ENCODE measurements around the gene LSS. TPM values are rescaled to one million over a fixed set of nuclear protein-coding genes. Genes with fewer than 3 reads are reported as not detected.
A peak's percentile ranks its signal among the peaks of the same experiment; 100 is the strongest.
"Not testable (repeated sequence)": the region's sequence is repeated elsewhere in the genome, so short reads cannot be mapped to it uniquely, and the experiment has no call there.

The LSS gene
- total and polyA plus RNA-seq, 4 donors, result 27.6 to 194 (median 89.3) TPM

DNA sequence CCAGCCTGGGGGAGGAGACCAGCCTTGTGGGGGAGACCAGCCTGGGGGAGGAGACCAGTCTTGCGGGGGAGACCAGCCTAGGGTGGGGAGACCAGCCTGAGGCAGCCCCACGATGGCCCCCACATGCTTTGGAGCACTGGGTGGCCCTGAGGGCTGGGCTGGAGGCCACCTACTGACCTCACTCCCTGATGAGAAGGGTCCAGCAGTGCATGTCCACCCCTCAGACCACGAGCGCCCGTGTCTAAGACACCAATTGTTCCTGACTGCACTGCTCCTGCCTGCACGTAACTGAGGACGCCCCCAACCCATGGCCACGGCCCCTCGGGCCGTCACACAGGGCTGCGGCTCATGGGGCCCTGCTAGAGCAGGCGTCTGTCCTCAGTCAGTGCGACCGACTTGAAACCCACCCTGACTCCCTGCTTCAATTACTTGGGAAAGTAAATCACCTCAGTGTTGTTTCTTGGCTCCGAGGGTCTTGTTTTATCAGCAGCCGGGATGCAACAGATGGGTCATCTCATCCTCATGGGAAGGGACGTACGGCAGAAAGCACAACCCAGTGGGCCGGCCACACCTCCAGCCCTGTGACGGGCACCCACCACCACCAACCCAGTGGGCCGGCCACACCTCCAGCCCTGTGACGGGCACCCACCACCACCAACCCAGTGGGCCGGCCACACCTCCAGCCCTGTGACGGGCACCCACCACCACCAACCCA is 44.5 kb downstream of the LSS start, which contains the start of gene SPATC1L (continued):
- no peak for TF ChIP-seq HNF4A (conservative IDR thresholded peaks at IDR 0.05)

GRCh38 chr21:46183337-46183909 is 45.2 kb downstream of the LSS start:
- H3K36me3 ChIP-seq (ENCODE audit: control insufficient read depth in 4 of 4, insufficient read depth in 3 of 4, low read depth in 1 of 4, low read length in 3 of 4); H3K9me3 ChIP-seq (ENCODE audit: control insufficient read depth in 4 of 4, low read length in 3 of 4); H3K27ac ChIP-seq (ENCODE audit: low read depth in 1 of 2, low read length in 2 of 2); H3K9ac ChIP-seq (ENCODE audit: low read depth in 1 of 2, low read length in 2 of 2); DNase-seq (ENCODE audit: low spot score); H3K27me3 ChIP-seq (ENCODE audit: control insufficient read depth in 4 of 4, insufficient read depth in 4 of 4, low read length in 3 of 4); H3K4me1 ChIP-seq (ENCODE audit: control insufficient read depth in 4 of 4, insufficient read depth in 4 of 4, low read length in 3 of 4): not testable (repeated sequence)
- peak overlapping the region in 1 of 3 donors; percentile 48 for H3K4me3 ChIP-seq (ENCODE audit: low read depth in 1 of 3, low read length in 3 of 3)
- WGBS, result 83% methylated on average over 7 of the region's 13 CpGs

DNA sequence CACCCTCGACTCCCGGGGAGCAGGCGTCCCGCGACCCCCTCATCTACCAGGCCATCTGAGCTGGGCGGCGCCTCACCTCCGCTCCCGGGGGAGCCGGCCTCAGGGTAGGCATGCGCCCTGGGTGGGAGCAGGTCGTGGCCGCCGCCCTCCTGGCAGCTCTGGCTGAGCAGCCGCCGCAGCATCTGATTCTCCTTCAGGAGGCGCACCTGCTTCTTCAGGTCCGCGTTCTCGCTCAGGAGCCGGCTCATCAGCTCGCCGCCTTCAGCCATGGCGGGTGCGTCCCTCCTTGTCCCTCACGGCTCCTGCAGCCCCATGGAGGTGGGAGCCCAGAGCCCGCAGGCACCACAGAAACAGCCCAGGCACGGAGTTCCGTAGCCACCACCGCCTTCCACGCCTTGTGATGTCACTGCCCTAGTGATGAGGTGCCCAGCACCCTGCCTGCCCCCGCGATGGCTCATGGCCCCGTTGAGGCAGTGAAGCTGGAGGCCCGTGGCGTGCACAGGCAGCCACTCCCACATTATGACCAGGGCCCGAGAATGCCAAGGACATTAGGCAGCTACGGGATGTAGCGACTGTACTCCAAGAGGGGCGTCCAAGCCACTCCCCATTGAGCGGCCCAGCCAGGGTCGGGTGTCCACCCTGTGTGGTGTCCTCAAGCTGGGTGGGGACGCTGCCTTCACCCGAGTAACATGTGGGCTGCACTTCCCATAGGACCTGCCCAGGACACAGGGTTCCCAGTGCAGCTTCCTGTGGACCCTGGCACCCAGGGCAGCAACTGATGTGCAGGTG is 45.8 kb downstream of the LSS start:
- Histone ChIP-seq H3K27me3 (ENCODE audit: control insufficient read depth in 4 of 4, insufficient read depth in 4 of 4, low read length in 3 of 4) (no peaks in the 10 kb centered on the region), H3K4me3 (ENCODE audit: low read depth in 1 of 3, low read length in 3 of 3) (no peak overlapping the region), H3K4me1 (ENCODE audit: control insufficient read depth in 4 of 4, insufficient read depth in 4 of 4, low read length in 3 of 4) (peaks cover 0 to 4% (median 0%) of the 10 kb centered on the region in 4 donors), H3K9me3 (ENCODE audit: control insufficient read depth in 4 of 4, low read length in 3 of 4) (no peaks in the 10 kb centered on the region), H3K9ac (ENCODE audit: low read depth in 1 of 2, low read length in 2 of 2) (no peak overlapping the region), H3K27ac (ENCODE audit: low read depth in 1 of 2, low read length in 2 of 2) (no peak overlapping the region), H3K36me3 (ENCODE audit: control insufficient read depth in 4 of 4, insufficient read depth in 3 of 4, low read depth in 1 of 4, low read length in 3 of 4) (peaks cover 0 to 1% (median 0%) of the 10 kb centered on the region in 4 donors)
- no peak for TF ChIP-seq GABPA (IDR thresholded peaks at IDR 0.05 in 1 of 2, conservative IDR thresholded peaks at IDR 0.05 in 1 of 2)
- no peak for TF ChIP-seq NR2F2 (IDR thresholded peaks at IDR 0.05)
- TF ChIP-seq, protein P1, sequence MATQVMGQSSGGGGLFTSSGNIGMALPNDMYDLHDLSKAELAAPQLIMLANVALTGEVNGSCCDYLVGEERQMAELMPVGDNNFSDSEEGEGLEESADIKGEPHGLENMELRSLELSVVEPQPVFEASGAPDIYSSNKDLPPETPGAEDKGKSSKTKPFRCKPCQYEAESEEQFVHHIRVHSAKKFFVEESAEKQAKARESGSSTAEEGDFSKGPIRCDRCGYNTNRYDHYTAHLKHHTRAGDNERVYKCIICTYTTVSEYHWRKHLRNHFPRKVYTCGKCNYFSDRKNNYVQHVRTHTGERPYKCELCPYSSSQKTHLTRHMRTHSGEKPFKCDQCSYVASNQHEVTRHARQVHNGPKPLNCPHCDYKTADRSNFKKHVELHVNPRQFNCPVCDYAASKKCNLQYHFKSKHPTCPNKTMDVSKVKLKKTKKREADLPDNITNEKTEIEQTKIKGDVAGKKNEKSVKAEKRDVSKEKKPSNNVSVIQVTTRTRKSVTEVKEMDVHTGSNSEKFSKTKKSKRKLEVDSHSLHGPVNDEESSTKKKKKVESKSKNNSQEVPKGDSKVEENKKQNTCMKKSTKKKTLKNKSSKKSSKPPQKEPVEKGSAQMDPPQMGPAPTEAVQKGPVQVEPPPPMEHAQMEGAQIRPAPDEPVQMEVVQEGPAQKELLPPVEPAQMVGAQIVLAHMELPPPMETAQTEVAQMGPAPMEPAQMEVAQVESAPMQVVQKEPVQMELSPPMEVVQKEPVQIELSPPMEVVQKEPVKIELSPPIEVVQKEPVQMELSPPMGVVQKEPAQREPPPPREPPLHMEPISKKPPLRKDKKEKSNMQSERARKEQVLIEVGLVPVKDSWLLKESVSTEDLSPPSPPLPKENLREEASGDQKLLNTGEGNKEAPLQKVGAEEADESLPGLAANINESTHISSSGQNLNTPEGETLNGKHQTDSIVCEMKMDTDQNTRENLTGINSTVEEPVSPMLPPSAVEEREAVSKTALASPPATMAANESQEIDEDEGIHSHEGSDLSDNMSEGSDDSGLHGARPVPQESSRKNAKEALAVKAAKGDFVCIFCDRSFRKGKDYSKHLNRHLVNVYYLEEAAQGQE (IDR thresholded peaks at IDR 0.05), result no peak
- no peak for TF ChIP-seq HNF4G (IDR thresholded peaks at IDR 0.05)
- TF ChIP-seq JUND (IDR thresholded peaks at IDR 0.05), result no peak
- no peak for TF ChIP-seq SP1 (IDR thresholded peaks at IDR 0.05)
- TF ChIP-seq RXRA (IDR thresholded peaks at IDR 0.05), result no peak
- no peak for TF ChIP-seq EGR1 (IDR thresholded peaks at IDR 0.05; ENCODE audit: low read depth in 2 of 2)
- TF ChIP-seq ATF3 (IDR thresholded peaks at IDR 0.05), result no peak
- no peak for TF ChIP-seq RAD21 (IDR thresholded peaks at IDR 0.05)
- TF ChIP-seq MAX (IDR thresholded peaks at IDR 0.05), result no peak
- TF ChIP-seq YY1 (IDR thresholded peaks at IDR 0.05), result no peak
- no peak for TF ChIP-seq CTCF (IDR thresholded peaks at IDR 0.05; ENCODE audit: low read depth, low read length, missing input control)
- no peak for DNase-seq (ENCODE audit: low spot score)
- 93% methylated on average over 44 of the region's 44 CpGs for WGBS
